ENCODE measurements around the gene MAD1L1. TPM values are rescaled to one million over a fixed set of nuclear protein-coding genes. Genes with fewer than 3 reads are reported as not detected.

The MAD1L1 gene
- total and polyA plus RNA-seq, 2 of the 13 experiments (the other 11 are each of a cell fraction or from before 2014, with no cell fraction given) = 17.4 to 64.7 TPM

DNA sequence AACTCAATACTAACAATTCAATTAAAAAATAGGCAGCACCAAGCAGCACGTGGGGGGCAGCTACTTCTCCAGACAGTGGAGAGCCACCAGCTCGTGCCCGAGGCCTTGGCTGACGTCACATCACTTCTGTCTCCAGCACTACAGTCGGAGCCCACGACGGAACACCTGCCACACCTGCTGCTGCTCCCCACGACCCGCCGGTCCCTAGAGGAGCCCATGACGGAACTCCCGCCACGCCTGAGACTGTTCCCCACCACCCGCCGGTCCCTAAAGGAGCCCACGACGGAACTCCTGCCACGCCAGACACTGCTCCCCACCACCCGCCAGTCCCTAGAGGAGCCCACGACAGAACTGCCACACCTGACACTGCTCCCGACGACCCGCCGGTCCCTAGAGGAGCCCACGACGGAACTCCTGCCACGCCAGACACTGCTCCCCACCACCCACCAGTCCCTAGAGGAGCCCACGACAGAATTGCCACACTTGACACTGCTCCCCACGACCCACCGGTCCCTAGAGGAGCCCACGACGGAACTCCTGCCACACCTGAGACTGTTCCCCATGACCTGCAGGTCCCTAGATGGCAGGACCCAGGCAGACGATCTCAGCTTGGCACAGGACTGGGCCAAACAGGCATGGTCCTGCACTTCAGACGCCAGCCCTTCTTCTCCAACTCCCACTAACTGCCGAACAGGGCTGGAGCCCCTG is 304.7 kb downstream of the MAD1L1 start:
- in situ Hi-C loops (cut with HindIII; ENCODE audit: extremely low pct_ligation_motif_present, low pct_unique_long_range_greater_than_20kb) = no loop called here
- H3K79me2 ChIP-seq (ENCODE audit: insufficient read depth, low read length) = no peaks in the 10 kb centered on the region
- H3K9me3 ChIP-seq (ENCODE audit: low read length) = no peaks in the 10 kb centered on the region
- ATAC-seq = no peak
- H3K4me1 ChIP-seq (ENCODE audit: insufficient read depth, low read length) = no peaks in the 10 kb centered on the region
- peaks cover 0 to 18% of the 10 kb centered on the region in 2 experiments; a peak in 2 of 5 replicates for H3K36me3 ChIP-seq (replicated peaks in 1 of 2; ENCODE audit: control insufficient read depth in 1 of 2, insufficient read depth in 2 of 2, low read length in 2 of 2)
- FAIRE-seq = no peak
- H3K9ac ChIP-seq (ENCODE audit: insufficient read depth, low read depth, low read length) = no peak overlapping the region
- DNase-seq (ENCODE audit: low spot score) = no peak
- ChIA-PET POLR2A (no interaction called here), CTCF (ENCODE audit: low intra/inter-chr PET ratio, low total read pairs) (no interaction called here)
- no peak overlapping the region for H3K27ac ChIP-seq (ENCODE audit: extremely low read length, insufficient read depth, low read length)
- H3K4me3 ChIP-seq (replicated peaks in 1 of 3; ENCODE audit: insufficient read depth in 1 of 3, low read depth in 2 of 3, low read length in 3 of 3) = no peak overlapping the region
- intact Hi-C loops (cut with micrococcal nuclease; ENCODE audit: unreplicated experiment) = loop anchor here (5.0 kb wide), 1 partner anchor 116 kb away; no protein-coding TSS in a partner anchor
- no peaks in the 10 kb centered on the region for H3K27me3 ChIP-seq (ENCODE audit: control insufficient read depth in 1 of 2, insufficient read depth in 2 of 2, low read length in 2 of 2)
- WGBS (ENCODE audit: low lambda C conversion rate) = 93% methylated on average over 34 of the region's 35 CpGs
- H3K4me2 ChIP-seq (ENCODE audit: low read depth, low read length) = no peak overlapping the region
- no TSS peak for BruUV-seq (replicated peaks)
- no peak for TF ChIP-seq SMAD9 (CRISPR knock-in tag; IDR thresholded peaks at IDR 0.05)
- no peak for TF ChIP-seq BCLAF1 (IDR thresholded peaks at IDR 0.05)
- no peak for TF ChIP-seq CENPT (CRISPR knock-in tag; IDR thresholded peaks at IDR 0.05; ENCODE audit: low read depth)
- no peak for TF ChIP-seq ZNF510 (CRISPR knock-in tag; IDR thresholded peaks at IDR 0.05; ENCODE audit: low read depth)
- TF ChIP-seq MED13 (CRISPR knock-in tag; IDR thresholded peaks at IDR 0.05) = no peak
- TF ChIP-seq RFXAP (CRISPR knock-in tag; IDR thresholded peaks at IDR 0.05; ENCODE audit: borderline replicate concordance) = no peak
- no peak for TF ChIP-seq SALL1 (CRISPR knock-in tag; IDR thresholded peaks at IDR 0.05)
- TF ChIP-seq ZNF850 (CRISPR knock-in tag; conservative IDR thresholded peaks at IDR 0.05) = no peak
- TF ChIP-seq, protein P1, sequence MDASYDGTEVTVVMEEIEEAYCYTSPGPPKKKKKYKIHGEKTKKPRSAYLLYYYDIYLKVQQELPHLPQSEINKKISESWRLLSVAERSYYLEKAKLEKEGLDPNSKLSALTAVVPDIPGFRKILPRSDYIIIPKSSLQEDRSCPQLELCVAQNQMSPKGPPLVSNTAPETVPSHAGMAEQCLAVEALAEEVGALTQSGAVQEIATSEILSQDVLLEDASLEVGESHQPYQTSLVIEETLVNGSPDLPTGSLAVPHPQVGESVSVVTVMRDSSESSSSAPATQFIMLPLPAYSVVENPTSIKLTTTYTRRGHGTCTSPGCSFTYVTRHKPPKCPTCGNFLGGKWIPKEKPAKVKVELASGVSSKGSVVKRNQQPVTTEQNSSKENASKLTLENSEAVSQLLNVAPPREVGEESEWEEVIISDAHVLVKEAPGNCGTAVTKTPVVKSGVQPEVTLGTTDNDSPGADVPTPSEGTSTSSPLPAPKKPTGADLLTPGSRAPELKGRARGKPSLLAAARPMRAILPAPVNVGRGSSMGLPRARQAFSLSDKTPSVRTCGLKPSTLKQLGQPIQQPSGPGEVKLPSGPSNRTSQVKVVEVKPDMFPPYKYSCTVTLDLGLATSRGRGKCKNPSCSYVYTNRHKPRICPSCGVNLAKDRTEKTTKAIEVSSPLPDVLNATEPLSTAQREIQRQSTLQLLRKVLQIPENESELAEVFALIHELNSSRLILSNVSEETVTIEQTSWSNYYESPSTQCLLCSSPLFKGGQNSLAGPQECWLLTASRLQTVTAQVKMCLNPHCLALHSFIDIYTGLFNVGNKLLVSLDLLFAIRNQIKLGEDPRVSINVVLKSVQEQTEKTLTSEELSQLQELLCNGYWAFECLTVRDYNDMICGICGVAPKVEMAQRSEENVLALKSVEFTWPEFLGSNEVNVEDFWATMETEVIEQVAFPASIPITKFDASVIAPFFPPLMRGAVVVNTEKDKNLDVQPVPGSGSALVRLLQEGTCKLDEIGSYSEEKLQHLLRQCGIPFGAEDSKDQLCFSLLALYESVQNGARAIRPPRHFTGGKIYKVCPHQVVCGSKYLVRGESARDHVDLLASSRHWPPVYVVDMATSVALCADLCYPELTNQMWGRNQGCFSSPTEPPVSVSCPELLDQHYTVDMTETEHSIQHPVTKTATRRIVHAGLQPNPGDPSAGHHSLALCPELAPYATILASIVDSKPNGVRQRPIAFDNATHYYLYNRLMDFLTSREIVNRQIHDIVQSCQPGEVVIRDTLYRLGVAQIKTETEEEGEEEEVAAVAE (CRISPR knock-in tag; IDR thresholded peaks at IDR 0.05; ENCODE audit: borderline replicate concordance) = no peak
- H4K20me1 ChIP-seq (ENCODE audit: insufficient read depth, low read length) = no peaks in the 10 kb centered on the region
- no peak overlapping the region for H2AFZ ChIP-seq (ENCODE audit: low read length)

All from HepG2 (cell line).